Tibial nerve (tissue), 4 donors: ENCODE data around the gene CLN3. TPM values are rescaled to one million over a fixed set of nuclear protein-coding genes. Genes with fewer than 3 reads are reported as not detected.

Experiments
- total RNA-seq, 4 donors: library from RNA; depleted of rRNA; stranded (reverse); fragments of >200 nt; gene quantifications; one replicate each; pipeline ENCODE4 v1.1.0, GENCODE V29; 2016

Gene CLN3
- total RNA-seq, 4 donors from 2014 or later = 25.8 to 45.1 (median 29.7) TPM

Other genes starting within 250 kb of the CLN3 start
- gene SBK1, start 199.5 kb downstream of the CLN3 start, total RNA-seq = under 1 TPM in 2 of 4 donors, not detected in 2; 0.22 to 0.30 TPM
- 1 to 10 TPM in 2 of 4 donors, not detected in 2; 4.5 to 6.1 TPM for gene NPIPB6, start 128.6 kb downstream of the CLN3 start, total RNA-seq
- gene EIF3CL, start 88.2 kb downstream of the CLN3 start, total RNA-seq = 100 to 1,000 TPM; 185 to 265 (median 230) TPM
- not detected for gene NPIPB7, start 19.7 kb downstream of the CLN3 start, total RNA-seq
- 1 to 10 TPM; 1.3 to 4.5 (median 1.8) TPM for gene APOBR, start 2.6 kb upstream of the CLN3 start, total RNA-seq
- gene IL27, start 14.8 kb upstream of the CLN3 start, total RNA-seq = not detected
- gene NUPR1, start 46.9 kb upstream of the CLN3 start, total RNA-seq = 10 to 100 TPM; 33.0 to 57.2 (median 53.4) TPM
- 10 to 100 TPM; 31.9 to 52.1 (median 36.1) TPM for gene SGF29, start 61.8 kb upstream of the CLN3 start, total RNA-seq
- 10 to 100 TPM in 1 of 4 donors, 1 to 10 TPM in 2, not detected in 1; 2.4 to 11.8 (median 6.1) TPM for gene SULT1A2, start 105.0 kb upstream of the CLN3 start, total RNA-seq
- gene SULT1A1, start 118.0 kb upstream of the CLN3 start, total RNA-seq = 10 to 100 TPM; 30.9 to 59.8 (median 43.7) TPM
- gene NPIPB8, start 146.0 kb upstream of the CLN3 start, total RNA-seq = 1 to 10 TPM in 2 of 4 donors, not detected in 2; 1.3 to 2.4 TPM
- 100 to 1,000 TPM; 158 to 275 (median 197) TPM for gene EIF3C, start 219.4 kb upstream of the CLN3 start, total RNA-seq